Coronary artery (tissue), 2 donors: ENCODE measurements around the gene LMTK2.

Source experiments
- DNase-seq: peaks from one replicate; pipeline ENCODE4 v3.0.0-alpha.2; 2017; ENCODE audit warnings: low spot score
- H3K27ac ChIP-seq, 2 donors: fragments of 200-600 bp; sonication (generic); one replicate each; pipeline ENCODE4 v1.5.1; 2016 to 2019
- H3K4me3 ChIP-seq: fragments of 200-600 bp; sonication (generic); 2 replicates; pipeline ENCODE4 v1.5.1; 2016; ENCODE audit warnings: mild to moderate bottlenecking, moderate library complexity
- TF ChIP-seq, protein P1 (sequence below): fragments of 200-600 bp; sonication (generic); IDR thresholded peaks from one replicate; pipeline ENCODE4 v1.5.1; 2019; ENCODE audit warnings: antibody characterized with exemption

Gene LMTK2

DNA sequence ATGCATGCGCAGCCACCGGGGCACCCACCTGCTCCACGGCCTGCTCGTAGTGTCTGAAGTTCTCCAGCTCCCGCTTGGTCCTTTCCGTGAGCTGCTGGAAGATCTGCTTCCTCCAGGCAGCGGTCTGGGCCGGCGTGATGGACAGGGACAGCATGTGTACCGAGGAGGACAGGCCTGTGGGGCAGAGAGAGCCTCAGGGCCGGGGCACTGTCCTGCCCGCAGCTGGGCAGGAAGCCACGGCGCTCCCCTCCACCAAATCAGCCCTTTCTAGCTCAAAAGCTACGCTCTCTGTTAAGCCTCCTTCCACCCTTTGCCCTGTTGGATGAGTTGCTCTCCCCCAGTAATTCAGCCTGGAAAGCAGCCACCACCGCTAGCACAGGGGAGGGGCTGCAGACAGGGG is 126.1 kb downstream of the LMTK2 start:
- Histone ChIP-seq H3K27ac (no peak overlapping the region), H3K4me3 (no peak overlapping the region)
- TF ChIP-seq, protein P1, sequence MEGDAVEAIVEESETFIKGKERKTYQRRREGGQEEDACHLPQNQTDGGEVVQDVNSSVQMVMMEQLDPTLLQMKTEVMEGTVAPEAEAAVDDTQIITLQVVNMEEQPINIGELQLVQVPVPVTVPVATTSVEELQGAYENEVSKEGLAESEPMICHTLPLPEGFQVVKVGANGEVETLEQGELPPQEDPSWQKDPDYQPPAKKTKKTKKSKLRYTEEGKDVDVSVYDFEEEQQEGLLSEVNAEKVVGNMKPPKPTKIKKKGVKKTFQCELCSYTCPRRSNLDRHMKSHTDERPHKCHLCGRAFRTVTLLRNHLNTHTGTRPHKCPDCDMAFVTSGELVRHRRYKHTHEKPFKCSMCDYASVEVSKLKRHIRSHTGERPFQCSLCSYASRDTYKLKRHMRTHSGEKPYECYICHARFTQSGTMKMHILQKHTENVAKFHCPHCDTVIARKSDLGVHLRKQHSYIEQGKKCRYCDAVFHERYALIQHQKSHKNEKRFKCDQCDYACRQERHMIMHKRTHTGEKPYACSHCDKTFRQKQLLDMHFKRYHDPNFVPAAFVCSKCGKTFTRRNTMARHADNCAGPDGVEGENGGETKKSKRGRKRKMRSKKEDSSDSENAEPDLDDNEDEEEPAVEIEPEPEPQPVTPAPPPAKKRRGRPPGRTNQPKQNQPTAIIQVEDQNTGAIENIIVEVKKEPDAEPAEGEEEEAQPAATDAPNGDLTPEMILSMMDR = no peak
- no peak for DNase-seq

DNA sequence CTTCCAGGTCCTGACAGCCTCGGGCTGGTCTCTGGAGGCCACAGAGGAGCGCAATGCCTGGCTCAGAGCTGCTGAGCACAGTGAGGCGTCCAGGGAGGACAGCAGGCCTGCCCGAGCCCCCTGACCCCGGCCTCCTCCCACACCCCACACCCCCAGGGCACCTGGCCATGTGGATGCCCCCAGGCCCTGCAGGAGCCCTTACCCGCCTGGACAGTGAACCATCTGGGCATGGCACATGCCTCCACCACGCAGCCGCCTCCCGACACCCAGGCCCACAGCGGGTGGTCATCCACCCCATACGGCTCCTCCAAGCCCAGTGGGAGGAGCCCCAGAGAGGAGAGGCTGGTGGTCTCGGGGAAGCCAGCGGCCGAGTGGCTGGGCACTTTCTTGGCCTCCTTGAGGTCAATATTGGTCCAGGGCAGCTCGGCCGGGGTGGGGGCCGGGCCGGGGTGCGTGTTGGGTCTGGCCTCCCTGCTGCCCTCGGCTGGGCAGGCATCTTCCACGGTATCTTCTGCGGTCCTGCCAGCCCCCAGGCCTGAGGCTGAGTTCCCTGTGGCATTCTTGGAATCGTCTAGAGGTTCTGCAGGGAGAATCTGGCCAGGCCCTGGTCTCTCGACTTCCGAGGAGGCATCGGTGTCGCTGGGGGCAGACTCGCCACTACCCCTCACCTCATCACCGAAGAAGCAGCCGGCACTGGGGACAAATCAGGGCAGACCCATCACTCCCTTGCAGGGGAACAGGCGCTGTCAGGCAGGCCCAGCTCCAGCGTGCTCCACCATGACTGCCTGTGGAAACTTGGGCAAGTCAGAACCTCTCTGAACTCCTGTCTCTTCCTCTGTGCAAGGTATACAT is 126.8 kb downstream of the LMTK2 start:
- Histone ChIP-seq H3K4me3 (no peak overlapping the region), H3K27ac (no peak overlapping the region)
- TF ChIP-seq, protein P1 = no peak
- peak; percentile 66 for DNase-seq

DNA sequence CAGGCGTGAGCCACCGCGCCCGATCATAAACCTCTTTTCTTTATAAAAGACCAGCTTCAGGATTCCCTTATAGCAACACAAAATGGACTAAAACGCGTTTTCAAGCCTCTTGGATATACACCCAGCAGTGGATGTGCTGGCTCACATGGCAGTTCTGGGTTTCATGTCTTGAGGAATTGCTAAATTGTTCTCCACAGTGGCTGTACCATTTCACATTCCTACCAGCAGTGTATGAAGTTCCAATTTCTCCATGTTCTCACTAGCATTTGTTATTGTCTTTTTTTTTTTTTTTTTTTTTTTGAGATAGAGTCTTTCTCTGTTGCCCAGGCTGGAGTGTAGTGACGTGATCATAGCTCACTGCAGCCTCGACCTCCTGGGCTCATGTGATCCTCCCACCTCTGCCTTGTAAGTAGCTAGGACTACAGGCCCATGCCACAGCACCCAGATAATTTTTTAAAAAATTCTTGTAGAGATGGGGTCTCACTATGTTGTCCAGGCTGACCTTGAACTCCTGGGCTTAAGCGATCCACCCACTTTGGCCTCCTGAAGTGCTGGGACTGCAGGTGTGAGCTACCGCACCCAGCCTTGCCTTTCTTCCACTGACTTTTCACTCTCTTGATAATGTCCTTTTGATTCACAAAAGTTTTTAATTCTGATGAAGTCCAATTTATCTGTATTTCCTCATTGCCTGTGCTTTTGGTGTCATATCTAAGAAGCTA is 127.9 kb downstream of the LMTK2 start:
- Histone ChIP-seq H3K27ac (no peak overlapping the region), H3K4me3 (no peak overlapping the region)
- no peak for DNase-seq
- TF ChIP-seq, protein P1 = no peak

DNA sequence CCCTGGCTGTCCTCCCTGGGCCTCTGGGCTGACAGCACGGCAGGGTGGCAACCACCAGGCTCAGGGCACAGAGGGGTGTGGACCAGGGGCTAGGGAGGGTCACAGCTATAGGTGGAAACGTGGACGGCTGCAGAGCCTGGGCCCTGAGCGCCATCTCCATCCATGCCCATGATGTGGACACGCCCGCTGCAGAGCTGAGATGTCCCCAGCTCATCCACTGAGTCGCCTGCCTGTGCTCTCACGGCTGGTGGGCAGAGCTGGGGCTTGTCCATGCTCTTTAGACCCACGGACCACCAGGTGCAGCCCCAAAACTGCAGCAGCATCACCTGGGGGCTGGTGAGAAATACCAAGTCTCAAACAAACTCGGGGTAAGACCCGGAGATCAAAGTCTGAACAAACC is 129.2 kb downstream of the LMTK2 start:
- TF ChIP-seq, protein P1 = no peak
- Histone ChIP-seq H3K4me3 (no peak overlapping the region), H3K27ac (no peak overlapping the region)
- peak; percentile 69 for DNase-seq

DNA sequence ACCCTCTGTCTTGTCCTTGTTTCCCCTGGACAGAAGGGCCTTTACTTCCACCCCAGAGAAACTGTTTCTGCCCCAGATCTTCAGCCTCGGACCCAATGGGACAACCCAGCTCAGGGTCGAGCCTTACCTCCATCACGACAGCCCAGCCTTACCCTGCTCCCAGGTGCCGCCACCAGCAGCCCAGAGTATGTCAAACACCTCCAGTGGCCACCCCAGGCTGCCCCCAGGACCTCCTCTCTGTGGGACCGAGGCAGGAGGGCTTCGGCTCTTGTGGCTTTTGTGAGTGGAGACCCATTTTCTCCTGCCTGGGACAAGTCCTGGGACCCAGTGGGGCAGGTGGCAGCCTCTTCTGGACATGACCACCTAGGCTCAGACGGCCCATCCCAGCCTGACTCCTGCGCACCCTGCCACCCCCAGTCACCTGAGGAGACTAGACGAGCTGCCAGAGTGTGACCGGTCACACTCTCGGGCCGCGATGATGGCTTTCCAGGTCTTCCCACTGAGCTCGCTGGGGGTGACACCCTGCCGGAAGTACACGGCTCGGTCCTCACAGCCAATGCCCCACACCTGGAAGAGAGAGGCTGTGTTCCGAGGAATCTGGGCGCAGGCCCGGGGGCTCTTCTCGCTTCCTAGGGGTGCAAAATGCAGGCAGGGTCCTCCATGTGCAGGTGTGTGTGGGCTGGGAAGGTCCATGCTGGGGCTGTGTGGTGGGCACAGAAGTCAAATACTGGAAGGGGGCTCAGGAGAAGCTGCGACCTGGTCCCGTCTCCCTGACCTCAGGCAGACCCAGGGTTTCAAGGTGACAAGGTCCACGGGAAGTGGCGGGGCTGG is 129.9 kb downstream of the LMTK2 start:
- Histone ChIP-seq H3K4me3 (no peak overlapping the region), H3K27ac (no peak overlapping the region)
- TF ChIP-seq, protein P1 = no peak
- DNase-seq = peak; percentile 72

DNA sequence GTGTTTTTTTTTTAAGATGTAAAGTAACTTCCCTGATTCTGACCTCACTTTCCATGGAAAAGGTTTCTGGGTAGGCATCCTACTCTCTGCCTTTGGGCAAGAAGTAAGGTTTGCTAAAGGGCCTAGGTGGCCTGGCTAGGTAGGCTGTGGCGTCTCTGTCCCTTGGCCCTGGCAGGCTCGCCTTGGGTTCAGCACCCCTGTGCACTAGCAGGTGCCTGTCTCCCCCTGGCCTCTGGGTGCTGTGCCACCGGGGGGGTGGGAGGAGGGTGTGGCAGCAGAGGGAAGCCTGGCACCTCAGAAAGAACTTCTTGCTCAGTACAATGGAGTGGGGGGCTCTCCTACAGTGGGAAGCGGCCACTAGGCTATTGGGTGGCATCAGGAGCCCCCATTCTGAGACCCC is 131.4 kb downstream of the LMTK2 start:
- no peak overlapping the region for H3K27ac ChIP-seq
- no peak overlapping the region for H3K4me3 ChIP-seq
- TF ChIP-seq, protein P1 = no peak
- DNase-seq = peak; percentile 72
